GM19395 (cell line): Measurements from ENCODE around the gene PAIP1.
"Not testable (repeated sequence)": the region's sequence is repeated elsewhere in the genome, so short reads cannot be mapped to it uniquely, and the experiment has no call there.

Experiments
- ATAC-seq: cut with Tn5 transposase; IDR thresholded peaks from one replicate; pipeline ENCODE4 v1.9.1; 2021; ENCODE audit warnings: mild to moderate bottlenecking, moderate library complexity; ENCODE audit not compliant: unreplicated experiment

The PAIP1 gene

DNA sequence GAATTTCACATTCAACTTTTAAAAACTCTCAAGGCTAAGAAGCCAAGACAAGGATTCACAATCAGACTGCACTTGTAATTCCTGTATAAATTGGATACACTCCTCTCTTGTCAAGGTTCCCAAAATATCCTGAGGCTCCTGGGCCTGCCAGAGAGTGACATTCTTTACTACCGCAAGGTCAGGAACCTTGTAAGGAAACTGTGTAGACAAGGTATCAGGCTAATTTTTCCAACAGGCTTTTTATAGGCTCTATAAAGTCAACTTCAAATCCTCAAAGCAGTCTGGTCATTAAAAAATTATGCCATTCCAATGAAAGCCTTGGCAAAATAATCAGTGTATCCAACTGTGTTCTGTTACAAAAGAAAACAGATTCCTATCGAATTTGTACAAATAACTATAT, 15.5 kb upstream of the PAIP1 start:
- ATAC-seq: no peak

DNA sequence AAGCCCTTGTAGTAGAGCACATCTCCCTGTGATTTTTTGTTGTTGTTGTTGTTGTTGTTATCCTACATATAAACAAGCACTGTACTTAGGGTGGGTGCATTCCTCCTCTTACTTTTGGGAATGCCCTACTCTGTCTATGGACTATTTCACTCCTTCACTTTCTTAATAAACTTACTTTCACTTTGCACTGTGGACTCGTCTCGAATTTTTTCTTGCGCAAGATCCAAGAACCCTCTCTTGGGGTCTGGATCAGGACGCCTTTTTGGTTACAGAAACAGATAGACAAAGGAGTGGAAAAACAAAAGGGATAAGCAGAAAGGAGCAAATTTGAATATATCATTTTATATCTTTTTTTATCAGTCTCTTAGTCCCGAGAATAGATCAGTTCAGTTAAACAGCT, 14.4 kb upstream of the PAIP1 start:
- no peak for ATAC-seq

DNA sequence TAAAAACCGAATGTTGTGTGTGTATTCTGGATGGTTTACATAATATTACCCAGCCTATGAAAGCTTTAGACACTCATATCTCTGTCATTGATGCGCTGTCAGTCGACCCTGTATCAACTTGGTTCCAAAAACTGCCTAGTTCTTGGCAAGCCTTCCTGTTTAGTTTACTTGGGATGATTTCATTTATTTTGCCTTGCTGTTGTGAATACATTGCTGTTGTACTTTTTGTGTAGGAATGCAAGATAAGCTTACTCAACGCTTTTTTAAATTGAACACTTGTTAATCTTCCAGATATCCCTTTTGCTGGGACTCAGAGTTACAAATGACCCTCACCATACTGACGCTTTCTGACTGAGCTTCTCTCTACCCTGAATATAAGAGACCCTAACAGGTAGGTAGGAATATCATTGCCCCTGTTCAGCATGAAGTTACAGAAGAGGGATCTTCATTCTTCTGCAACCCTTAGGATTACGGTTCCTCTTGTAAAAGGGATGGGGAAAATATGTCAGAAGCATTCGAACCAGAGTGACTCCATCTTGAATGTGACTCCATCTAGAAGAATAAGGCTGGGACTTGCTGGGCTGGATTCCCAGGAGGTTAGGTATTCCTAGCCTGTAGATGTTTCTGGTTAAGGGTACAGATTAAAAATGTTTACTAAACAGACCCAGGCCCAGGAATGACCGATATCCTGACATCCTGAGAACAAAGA, 13.7 kb upstream of the PAIP1 start:
- ATAC-seq: no peak

DNA sequence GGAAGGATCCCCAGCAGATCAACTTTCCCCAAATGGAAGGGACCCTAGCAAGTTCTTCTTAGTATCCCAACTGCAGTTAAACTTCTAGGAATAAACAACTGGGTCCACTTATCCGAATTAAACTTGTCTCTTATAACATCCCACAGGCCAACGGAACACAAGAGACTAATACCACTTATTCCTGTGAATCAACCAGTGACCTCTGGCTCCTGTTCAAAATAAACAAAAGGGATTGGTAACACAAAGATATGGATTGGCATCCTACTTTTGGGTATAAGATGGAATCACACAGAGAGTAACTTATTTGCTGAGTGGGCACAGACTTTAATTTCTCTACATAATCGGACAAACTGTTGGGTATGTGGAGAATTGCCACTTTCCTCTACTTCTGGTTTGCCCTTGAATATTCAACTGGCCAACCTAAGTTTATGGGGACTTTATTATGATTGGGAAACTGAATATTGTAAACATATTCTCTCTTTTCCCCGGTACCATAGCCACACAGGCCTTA, 12.4 kb upstream of the PAIP1 start:
- ATAC-seq: no peak

DNA sequence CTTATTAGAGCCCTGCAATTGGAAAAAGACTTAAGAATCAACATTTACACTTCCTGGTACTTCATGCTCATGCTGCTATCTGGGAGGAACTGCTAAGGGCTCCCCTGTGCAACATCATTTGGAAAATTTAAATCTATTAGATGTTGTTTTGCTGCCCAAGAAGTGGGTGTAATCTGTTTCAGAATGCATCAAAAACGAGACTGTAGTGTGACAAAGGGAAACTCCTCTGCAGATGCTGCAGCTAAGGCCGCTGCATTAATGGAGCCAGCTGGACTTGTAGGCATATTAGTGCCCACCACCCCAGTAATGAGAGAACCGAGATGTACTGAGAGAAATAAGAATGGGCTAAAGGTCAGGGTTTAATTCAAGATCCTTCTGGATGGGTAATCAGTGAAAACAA, 11.1 kb upstream of the PAIP1 start:
- no peak for ATAC-seq

DNA sequence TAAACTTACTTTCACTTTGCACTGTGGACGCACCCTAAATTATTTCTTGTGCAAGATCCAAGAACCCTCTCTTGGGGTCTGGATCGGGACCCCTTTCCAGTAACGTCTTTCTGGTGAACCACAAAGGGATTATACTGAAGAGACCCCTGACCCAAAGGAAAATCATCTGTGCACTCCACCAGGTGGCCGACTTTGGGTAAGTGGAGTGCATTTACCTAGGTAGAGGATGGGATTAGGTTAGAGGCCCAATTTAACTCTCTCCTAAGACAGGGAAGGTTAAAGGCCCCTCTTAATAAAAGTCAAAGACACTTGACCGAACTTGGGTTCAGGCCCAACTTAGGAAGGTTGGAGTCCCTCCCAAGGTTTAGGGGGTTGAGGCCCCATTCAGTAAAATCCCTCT, 8.2 kb upstream of the PAIP1 start:
- ATAC-seq: no peak

DNA sequence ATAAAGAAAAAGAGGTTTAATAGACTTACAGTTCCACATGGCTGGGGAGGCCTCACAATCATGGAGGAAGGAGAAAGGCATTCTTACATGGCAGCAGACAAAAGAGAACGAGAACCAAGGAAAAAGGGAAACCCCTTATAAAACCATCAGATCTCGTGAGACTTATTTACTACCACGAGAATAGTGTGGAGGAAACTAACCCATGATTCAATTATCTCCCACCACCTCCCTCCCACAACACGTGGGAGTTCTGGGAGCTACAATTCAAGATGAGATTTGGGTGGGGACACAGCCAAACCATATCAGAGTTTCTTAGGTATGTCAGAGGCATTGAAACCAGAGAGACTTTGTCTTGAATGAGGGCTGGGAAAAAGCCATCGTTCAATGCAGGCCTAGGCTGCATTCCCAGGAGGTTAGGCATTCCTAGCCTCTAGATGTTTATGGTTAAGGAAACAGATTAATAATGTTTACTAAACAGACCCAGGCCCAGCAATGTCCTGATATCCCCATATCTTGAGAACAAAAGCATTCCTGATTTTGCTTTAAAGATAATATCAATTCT, 7.5 kb upstream of the PAIP1 start:
- no peak for ATAC-seq

DNA sequence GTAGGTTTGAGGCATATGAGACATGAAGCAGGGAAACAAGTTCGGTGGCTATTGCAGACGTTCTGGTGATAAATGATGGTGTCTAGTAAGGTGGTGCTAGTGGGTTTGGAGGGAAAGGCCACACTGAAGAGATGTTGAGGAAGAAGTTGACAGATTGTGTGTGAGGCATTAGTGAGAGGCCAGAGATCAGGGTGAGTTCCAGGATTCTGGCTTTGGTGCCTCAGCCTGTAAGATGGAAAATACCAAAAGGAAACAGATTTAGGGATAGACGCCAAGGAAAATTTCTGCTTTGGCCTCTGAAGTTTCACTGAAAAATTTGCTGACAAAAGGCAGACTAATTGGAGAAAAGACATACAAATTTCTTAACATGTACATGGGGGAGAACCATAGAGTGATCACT, 6.4 kb upstream of the PAIP1 start:
- ATAC-seq: no peak

DNA sequence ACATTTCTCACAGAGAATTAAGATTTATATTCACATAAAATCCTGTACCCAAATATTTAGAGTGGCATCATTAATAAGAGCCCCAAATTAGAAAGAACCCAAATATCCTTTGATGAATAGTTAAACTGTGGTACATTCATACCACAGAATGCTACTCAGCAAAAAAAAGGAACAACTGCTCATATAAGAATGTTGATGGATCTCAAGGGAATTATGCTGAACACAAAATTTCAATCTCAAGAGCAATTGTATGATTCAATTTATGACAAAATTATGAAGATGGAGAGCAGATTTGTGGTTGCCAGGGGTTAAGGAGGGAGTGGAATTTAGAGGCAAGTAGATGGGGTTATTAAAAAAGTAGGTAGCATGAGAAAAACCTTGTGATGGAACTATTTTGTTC, 4.5 kb upstream of the PAIP1 start:
- ATAC-seq: no peak

DNA sequence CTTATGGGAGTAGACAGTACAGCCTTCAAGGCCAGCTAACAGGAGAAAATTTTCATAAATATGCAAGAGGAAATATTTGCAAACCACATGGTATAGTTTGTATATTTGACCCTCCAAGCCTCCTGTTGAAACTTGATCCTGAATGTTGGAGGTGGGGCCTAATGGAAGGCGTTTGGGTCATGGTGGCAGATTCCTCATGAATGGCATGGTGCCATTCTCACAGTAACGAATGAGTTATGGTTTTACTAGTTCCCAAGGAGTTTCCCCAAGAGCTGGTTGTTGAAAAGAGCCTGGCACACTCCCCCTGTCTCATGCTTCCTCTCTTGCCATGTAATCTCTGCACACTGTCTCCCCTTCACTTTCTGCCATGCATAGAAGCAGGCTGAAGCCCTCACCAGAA, 3.3 kb upstream of the PAIP1 start:
- no peak for ATAC-seq

DNA sequence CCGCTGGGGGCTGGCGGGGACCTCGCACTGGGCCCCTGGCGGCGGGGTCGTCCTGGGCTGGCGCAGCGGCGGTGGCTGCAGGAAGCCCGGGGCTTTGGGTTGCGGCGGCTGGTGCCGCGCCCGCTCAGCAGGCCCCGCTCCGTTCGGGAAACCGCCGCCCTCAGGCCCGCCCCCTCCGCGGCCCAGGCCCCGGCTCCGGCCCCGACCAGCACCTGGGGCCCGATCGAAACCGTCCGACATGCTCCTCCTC, 345 bp downstream of the PAIP1 start:
- ATAC-seq: peak; percentile 88

DNA sequence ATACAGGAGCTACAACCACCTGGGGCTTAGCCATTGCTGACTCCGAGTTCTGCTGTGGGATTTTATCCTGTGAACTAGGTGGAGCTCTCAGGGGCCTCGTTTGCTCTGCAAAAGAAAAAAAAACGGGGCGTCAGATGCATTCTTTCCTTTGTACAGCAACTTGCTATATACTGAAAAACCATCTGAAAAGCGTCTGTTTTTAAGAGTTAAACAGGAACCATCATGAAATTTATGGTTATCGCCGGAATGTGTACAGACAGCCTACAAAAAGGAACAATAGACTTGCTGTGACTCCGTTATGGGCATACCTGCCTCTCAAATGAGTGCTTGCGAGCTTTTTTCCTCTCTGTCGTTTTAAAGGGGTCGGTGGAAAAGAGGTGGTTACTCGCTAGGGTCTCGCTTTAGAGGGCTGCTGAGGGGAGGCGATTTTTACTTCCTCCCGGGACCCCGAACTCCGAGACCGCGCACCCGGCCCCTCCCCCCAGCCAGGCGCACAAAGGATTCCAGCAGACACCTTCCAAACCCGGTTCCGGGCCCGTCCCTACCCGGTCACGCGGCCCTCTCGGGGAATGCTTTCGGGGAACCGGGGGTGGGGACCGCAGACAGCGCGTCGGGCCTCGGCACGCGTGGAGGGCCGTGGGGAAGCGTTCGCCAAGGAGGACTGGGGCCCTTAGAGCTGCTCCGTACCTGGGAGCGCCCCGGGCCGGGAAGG, 826 bp downstream of the PAIP1 start:
- peak; percentile 33 for ATAC-seq

DNA sequence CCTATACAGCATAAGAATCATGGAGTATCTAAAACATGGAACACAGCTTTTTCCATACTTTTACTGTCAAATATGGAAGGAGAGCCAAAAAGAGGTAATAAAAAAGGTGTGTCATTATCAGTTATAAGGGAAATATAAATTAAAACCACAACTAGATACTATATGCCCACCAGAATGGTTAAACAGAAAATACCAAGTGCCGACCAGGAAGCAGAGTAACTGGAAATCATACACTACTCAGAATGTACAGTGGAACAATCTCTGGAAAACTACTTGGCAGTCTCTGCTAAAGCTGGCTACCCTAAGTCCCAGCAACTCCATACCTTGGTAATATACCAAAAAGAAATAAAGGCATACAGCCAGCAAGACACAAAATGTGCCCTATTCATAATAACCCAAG, 2.4 kb downstream of the PAIP1 start:
- ATAC-seq: no peak

DNA sequence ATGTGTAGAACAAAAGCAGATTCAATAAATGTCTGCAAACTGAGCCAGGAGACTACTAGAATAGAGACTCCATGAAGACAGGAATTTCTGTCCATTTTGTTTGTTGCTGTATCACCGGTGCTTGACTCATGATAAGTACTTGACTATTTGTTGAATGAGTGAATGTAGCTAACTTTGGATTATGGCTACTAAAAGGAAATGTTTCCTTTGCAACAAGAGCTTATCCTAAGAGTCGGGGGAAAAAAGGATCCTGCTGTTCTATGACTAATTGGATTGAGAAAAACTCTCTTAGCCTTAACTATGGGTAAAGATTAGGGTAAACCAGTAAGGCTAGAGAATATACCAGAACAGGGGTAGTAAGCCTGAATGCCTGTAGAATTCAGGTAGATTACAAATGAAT, 3.5 kb downstream of the PAIP1 start:
- no peak for ATAC-seq

DNA sequence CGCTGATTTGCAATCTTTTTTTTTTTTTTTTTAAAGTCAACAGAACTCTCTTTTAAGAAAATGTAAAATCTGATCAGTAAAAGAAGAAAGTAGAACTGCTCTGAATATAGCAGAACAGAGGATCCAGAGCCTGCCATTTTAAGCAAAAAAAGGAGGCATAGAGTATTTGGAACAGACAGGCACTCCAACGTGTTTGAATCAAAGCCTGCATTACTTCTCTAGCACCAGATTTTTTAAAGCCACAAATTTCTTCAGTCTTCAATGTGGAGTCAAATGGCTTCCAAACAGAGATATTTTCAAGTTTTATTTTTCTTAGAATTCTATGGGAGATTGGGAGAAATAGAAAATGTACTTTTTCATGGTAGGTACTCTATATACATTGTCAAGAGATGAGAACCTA, 5.1 kb downstream of the PAIP1 start:
- no peak for ATAC-seq

DNA sequence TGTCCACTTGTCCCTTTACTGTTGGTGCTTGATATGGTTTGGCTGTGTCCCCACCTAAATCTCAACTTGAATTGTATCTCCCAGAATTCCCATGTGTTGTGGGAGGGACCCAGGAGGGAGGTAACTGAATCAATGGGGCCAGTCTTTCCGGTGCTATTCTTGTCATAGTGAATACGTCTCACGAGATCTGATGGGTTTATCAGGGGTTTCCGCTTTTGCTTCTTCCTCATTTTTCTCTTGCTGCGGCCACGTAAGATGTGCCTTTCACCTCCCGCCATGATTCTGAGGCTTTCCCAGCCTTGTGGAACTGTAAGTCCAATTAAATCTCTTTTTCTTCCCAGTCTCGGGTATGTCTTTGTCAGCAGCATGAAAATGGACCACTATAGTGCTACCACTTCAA, 7.6 kb downstream of the PAIP1 start:
- ATAC-seq: not testable (repeated sequence)

DNA sequence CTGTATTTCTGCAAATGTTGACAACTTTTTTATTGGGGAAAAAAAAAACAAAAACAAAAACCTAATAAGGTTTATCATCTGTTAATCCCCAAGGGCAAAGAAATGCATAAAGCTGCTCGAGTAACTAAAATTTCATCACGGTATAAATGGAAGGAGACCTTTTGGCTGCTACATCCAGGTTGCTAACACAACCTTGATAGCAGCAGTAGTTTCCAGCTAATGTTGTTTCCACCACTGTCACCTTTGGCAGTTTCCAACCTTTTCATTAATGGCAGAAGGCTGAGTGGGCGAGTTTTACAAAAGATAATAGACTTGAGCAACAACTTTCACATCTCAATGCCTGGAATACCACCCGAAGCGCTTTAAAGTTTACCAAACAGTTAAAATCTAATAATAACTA, 8.5 kb downstream of the PAIP1 start:
- ATAC-seq: no peak

DNA sequence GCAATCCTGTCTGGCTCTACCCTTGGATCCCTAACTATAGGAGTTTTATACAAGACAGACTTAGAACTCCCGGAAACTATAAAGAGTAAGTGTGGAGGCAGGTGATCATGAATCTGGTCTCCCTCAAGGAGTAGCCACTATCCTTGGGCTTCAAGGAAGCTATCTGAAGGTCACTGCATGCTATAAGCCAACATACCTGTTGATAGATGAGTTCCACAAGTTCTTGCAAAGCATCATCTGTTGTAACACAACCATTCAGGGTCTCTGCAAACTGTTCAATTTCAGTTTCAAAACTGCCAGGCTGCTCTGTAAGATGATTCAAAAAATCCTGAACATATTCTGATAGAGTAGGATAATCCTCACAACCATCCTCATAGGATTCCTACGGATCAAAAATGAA, 9.3 kb downstream of the PAIP1 start:
- no peak for ATAC-seq

DNA sequence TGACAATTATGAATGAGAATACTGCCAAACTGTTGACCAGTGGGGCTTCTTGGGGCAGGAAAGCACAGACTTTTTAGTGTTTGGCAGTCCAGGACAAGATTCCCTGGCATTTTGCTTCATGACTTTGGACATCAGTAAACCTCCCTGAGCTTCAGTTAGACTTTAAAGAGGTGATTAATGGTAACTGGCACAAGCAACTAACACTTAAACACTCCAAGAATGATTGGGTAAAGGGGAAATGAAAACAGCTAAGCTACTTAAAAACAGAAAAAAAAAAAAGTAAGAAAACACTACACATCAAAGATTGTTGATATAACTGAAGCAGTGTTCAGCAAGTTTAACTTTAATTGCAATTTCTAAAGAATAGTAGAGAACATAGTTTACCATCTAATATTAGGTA, 13.4 kb downstream of the PAIP1 start:
- no peak for ATAC-seq

DNA sequence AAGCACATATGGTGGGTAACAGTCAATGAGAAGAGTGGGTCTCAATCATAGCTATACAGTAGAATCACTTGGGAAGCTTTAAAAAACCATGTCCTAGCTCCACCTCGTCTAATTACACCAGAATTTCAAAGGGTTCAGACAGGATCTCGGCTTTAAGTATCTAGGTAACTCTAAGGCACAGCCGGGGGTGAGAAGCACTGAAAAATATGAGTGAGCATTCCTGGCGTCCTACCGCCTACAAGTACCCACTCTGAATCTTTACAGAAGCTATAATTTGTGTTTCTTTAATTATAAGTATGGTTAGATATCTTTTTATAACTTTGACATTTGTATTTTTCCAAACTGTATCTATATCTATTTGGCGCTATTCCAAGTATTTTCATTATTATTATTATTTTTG, 16.1 kb downstream of the PAIP1 start:
- ATAC-seq: no peak

DNA sequence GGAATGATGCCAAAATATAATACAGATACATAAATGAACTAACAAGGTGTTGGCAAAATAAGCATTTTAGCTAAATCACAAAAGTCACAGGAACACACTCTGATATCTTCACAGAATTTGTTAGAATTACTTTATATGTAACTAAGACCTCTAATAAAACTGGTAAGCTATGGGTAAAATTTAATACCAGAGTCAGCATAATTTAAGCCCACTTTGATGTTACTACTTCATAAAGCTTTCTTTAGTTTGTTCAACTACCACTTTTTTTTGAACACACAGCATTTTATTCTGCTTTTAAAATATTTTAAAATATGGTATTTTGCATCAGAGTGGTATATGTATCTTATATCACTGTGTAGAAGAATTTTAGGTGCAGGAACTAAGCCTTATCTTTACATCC, 19.9 kb downstream of the PAIP1 start:
- no peak for ATAC-seq

DNA sequence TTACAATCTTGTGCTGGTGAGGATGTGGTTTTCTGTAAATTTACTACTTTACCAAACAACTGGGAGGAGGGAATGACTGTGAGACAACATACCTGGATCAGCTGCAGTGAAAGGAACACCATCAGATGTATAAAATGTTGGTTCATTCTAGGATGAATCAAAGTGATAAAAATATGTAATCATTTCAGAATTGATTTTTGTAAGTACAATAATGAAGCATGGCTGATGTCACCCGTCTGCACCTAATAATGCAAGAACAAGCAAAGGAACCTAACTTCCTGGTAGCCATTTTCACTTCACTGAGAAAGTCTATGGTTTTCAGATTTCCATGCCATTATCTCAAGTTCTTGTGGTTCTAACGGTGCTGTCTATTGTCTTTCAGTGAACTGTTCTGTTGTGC, 23.2 kb downstream of the PAIP1 start:
- no peak for ATAC-seq

DNA sequence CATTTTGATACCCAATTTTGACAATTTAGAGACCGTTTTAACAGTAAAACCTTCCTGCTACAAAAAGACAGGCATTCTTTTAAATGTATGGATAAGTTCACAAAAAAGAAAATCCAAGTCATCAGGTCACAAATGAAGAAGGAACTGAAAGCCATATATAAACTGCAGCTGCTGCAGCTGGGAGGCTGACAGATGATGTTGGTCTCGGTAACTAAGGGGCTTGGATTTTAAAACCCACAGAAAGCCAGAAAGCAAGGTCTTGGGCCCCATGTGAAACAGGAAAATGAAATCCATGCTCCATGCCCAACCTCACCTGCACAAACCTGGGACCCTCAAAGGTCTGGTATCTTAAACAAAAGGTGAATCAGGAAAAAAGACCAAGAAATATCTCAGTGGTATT, 26.2 kb downstream of the PAIP1 start:
- ATAC-seq: peak; percentile 68
